NCI-H1930 (cell line): ENCODE results near the gene KIF26B.

Experiments used
- DNase-seq, 2 experiments: peaks; one replicate each; lab custom pipeline; 2025; lab: John Stamatoyannopoulos, UW

KIF26B gene

DNA sequence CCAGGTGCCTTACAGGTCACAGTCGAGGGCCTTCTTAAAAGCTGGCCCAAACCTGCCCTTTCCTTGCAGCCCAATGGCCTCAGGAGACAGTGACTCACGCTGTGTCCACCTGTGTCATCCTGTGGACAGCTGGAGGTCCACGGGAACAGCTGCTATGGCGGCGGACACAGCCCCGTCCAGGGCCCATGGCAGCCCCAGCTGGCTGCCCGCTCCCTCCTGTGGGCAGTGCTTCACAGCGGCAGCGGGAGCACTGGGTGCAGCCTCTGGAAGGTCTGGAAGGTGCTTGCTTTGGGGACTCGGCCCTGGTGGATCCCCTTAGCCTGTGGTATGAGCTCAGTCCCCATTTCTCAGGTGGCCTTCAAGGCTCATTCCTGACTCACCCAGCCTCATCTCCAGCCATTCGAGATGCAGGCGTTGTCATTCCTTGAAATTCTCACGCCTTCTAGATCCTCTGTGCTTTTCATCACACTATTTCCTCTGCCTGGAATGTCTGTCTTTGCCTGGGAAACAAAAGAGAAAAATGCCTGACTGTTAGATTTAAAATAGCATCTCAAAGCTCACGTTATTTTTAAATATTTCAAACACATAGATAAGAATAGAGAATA is 86.8 kb downstream of the KIF26B start:
- DNase-seq: no peak

DNA sequence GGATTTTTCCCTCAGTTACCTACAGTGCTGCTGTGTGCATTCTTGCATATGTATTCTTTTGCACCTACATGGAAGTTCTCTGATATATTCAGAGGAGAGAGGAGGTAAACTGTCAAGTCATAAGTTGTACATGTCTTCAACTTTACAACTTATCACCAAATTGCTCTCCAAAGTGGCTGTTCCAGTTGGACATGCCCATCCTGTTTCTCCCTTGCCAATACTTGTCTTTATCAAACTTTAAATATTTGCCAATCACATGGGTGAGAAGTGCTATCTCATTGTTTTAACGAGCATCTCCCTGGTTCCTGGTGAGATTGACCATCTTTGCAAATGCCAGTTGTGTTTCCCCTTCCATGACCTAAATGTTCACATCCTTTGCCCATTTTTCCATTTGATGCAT is 88.2 kb downstream of the KIF26B start:
- DNase-seq: no peak

DNA sequence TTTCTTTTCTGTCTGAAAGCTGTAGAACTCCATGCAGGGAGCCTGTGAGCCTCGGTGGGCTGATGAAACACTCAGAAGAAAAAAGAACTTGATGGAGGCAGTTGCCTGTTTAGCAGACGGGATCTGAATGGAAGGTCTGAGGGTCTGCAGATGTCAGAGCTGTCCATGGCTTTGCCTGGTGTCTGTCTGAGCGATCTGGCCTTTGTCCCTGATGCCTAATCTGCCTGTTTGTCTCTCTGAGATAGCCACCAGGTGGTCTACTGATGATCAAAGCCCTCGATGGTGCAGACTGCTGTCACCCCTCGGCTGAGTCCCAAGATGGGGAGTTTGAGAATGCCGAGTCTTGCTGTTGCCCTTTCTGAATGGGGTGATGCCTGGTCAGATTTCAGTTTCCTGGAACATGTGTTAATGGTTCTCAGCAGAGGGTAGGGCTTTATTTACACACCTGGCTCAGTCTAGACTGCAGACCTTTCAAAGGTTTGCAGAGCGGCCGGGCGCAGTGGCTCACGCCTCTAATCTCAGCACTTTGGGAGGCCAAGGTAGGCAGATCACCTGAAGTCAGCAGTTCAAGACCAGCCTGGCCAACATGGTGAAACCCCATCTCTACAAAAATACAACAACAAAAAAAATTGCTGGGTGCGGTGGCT is 90.4 kb downstream of the KIF26B start:
- DNase-seq: no peak

DNA sequence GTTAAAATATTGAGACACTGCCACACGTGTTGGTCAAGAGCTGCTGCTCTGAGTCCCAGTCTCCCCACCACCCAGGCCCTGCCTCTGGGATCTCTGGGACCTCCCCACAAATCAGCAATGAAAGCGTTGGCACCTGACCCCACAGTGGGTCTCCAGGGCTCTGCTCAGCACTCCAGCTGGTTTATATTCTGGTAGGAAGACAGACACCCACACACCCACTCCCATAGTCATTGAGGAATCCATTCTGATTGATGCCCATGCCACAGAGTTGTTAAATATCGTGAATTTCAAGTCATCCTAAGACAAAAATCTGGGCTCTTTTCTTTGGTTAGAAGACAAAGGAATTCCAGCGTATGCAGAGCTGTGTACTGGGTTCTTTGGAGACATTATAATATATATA is 91.6 kb downstream of the KIF26B start:
- no peak for DNase-seq

DNA sequence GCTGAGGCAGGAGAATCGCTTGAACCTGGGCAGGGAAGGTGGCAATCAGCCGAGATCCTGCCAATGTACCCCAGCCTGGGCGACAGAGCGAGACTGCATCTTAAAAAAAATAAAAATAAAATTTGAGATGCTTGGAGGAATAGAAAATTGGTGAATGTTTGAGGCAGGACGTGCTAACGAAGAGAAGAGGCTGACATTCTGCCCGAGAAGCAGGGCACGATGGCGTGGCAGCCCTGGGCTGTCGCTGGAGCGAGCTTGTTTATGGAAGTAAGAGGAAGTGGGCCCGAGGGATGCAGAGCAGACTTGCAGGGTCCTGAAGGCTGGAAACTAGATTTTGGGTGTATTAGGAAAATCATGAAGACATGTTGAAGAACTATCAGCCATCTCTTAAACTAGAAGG is 92.6 kb downstream of the KIF26B start:
- DNase-seq: no peak

DNA sequence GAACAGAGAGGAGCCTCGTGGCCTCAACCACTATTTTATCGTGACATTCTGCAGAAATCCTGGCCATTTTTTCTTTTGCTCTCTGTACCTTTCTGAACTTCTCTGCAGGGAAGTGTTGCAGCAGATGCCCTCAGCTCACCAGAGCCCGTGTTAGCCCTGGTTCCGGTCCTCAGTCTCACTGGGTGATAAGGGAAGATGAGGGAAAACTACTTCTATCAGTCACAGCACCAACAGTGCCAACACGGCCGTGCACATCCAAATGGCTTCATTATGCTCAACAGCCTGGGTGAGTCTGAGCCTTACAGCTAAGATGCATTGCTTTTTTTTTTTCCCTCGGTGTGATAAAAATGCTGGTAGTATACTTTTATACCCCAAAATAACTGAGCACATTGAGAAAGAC is 93.0 kb downstream of the KIF26B start:
- no peak for DNase-seq

DNA sequence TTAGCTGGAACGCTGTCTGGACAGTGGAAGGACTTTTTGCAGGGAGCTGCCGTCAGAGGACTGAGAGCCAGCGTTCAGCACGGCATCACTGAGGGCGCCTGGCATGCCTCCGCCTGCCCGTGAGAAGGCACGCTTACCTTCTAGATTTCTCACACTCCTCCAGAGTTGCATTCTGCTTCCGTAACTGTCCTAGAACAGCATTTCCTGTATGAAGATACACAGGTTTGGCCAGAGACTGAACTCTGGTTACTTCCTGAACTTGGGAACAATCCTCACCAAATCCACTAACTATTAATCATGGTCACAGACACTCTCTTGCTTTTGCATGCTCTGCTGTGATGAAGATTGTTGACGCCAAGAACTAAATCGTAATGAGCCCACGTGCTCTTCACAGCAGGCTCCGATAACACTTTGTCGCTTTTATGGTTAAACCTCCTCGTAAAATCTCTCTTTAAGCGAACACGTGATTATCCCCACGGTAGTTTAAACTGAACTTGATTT is 93.5 kb downstream of the KIF26B start:
- no peak for DNase-seq

DNA sequence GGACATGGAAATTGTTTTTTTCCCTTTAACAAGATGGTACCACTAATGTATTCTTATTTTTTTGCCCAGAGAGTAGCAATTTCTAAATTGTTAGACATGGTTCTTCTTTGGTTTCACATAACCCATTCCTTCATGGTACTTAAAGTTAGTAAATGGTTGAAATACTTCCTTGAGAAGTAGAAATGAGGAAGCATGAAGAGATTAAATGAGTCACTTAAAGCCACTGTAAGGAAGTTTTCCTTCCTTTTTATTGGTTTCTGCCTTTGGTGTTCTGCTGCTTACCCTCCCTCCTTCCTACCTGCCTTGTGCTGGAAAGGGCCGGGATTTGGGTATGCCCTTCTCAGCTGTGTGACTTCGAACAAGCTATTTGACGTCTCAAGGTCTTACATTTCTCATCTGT is 101.0 kb downstream of the KIF26B start:
- no peak for DNase-seq

DNA sequence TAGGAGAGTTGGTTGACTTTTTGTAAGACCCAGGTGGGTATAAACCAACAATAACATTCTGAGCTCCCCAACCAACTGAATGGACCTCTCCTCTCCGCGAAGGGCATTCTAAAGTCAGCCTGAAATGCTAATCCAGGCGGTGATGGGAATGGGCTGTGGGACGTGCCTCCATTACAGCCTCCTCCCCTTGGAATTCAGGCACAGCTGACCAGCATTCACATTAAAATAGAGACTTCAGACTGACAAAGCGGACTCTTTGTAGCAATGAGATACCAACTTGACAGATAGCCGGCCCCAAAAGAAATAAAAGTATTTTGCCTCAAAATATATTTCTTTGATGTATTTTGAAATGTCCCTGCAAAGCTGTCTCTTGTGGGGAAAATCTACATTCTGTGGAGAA is 101.7 kb downstream of the KIF26B start:
- no peak for DNase-seq

DNA sequence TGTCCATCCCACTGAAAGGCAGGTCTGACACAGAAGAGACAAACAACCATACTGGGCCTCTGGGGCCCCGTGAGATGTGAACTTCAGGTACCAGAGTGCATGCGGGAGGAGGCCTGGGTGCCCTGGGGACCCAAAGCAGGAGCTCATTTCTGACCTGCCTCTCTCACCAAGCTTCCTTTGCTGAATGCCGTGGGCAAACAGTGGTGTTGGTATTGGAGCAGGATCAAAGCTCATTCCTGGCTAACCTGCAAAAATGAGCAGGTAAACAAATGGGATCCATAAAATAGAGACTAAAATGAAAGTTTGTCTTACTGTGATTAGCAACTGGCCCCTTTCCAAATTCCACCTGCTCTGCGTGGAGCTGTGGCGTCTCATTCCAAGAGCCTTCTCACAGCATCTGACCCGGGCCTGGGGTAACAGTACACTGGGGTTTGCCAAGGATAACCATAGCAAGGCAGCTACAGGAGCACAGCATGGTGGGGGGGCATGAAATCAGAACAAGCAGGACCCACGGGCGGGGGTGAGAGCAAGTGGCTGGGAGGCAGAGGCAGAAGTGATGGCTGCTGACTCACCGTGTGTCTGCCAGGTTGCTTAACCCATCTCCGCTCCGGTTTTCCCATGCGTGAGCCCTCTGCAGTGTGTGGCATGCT is 103.6 kb downstream of the KIF26B start:
- no peak for DNase-seq

DNA sequence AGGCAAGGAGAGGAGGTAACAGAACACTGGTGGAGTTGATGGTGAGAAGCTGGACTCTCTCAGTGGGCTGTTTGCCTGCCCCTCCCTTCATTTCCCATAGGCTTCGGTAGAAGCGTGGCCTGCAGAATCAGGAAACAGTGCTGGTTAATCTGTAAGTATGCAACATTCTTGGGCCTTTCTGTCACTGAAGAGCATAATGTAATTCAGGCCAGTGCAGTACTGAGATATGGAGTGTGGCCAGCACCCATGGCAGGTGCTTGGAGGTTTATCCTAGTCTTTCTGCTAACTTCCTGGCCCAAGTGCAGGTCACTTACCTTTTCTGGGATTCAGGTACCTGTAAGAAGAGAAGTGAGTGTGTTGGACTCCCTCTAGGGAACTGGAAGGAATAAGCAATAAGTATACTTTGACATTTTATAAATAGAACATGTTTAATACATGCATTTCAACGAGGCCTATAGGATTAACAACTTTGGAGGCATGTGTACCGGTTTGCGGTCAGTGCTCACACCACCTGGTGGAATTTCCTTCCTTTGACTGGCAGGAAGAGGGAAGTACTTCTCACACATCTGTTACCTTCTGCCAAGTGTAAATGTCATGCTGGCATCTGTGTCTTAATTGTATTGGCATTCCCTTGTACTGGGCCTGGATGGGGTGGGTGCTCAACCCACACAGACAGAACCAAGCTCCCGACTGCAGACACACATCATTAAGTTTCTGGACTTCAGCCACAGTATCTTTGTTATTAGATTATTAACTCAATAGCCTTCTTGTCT is 105.5 kb downstream of the KIF26B start:
- DNase-seq: no peak

DNA sequence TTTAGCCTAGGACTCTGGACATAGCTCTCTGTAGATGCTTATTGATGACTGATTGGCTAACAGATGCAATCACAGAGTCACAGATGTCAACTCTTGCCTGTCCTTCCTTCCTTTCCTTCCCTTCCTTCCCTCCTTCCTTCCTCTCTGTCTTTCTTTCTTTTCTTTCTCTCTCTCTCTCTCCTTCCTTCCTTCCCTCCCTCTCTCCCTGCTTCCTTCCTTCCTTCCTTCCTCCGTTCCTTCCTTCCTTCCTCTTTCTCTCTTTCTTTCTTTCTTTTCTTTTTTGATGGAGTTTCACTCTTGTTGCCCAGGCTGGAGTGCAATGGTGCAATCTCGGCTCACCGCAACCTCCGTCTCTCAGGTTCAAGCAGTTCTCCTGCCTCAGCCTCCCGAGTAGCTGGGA is 106.1 kb downstream of the KIF26B start:
- DNase-seq: no peak

DNA sequence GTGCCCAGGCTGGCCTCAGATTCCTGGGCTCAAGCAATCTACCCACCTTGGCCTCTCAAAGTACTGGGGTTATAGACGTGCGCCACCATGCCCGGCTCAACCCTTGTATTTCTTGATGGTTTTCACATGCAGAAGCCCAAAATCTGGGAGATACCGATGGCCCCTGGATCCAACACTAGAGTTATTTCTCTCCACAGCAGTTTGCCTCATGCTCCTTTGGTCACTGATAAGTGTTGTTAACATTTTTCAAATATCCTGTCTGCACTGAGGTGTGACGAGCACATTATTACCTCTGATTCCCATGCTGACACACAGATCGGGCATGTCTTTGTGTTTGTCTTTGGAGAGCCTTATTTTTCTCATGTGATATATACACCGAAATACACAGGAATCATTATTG is 107.0 kb downstream of the KIF26B start:
- no peak for DNase-seq

DNA sequence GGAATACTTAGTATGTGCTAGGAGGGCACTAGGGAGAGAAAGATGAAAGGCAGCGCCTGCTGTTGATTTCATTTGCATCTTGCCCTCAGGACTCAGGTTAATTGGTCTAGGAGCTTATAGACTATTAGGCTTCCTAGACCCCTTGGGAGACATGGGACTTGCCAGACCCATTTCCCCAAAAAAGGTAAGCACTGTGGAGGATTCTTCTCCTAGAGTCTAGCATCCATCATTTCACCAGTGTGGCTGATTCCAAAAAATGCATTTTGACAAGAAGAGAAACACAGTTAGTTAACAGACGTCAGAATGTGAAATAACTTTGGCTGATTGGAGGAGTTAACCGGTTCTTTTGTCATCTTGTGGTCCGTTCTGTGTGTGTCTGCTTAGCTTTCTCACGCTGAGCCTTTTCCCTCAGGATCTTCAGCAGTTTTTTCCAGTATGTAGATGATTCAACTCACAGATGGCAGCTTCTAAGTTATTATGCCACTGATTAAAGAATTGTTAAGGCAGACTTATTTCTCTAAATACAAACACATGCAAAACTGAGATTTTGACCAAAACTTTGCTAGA is 108.8 kb downstream of the KIF26B start:
- no peak for DNase-seq

DNA sequence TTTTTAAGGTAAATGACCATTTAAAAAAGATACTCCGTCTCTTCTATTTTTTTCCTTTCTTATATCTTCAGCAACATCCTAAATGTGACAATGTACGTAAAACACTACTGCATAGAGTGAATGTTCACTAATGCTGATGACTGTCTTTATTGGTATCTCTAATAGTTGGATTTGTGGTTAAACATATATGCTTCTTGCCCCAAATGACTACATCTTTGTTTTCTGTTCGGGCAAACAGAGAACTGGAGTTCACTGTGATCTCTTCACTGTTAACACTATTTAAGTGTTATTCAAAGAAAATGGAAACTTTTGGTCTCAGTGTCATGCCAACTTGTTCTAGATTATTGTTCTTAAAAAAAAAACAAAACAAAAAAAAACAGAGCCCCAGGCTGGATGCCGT is 109.4 kb downstream of the KIF26B start:
- no peak for DNase-seq

DNA sequence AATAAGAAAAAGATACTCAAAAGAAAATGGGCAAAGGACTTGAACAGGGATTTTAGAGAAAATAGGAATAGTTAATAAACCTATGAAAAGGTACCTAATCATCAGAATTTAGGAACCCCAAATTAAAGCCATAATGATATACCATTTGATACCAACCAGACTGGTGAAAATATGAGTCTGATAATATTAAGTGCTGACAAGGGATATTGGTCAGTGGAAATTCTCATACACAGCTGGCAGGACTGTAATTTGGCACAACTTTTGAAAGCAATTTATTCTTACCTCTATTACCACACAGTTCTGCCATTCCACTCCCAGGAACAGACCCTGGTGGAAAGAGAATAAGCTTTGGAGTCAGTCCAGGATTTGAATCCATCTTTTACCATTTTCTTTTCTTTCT is 111.3 kb downstream of the KIF26B start:
- DNase-seq: no peak

DNA sequence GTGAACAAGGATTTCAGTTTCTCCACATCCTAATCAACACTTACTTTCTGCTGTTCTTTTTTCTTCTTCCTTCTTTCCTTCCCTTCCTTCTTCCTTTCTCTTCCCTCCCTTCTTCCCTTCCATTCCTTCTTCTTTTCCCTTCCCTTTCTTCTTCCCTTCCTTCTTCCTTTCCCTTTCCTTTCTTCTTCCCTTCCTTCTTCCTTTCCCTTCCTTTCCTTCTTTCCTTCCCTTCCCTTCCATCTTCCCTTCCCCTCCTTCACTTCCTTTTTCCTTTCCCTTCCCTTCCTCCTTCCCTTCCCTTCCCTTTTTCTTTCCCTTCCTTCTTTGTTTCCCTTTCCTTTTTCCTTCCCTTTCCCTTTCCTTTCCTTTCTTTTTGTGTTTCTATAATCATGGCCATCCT is 115.3 kb downstream of the KIF26B start:
- no peak for DNase-seq

DNA sequence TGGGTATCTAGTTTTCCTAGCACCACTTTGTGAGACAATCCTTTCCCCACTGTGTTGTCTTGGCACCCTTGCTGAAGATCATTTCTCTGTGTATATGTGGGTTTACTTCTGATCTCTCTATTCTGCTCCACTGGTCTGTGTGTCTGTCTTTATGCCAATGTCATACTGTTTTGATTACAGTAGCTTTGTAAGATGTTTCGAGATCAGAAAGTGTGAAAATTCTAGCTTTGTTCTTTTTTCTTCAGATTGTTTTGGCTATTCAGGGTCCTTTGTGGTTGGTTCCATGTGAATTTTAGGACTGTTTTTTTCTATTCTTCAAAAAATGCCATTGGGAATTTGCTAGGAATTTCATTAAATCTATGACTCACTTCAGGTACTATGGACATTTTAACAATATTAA is 116.2 kb downstream of the KIF26B start:
- no peak for DNase-seq

DNA sequence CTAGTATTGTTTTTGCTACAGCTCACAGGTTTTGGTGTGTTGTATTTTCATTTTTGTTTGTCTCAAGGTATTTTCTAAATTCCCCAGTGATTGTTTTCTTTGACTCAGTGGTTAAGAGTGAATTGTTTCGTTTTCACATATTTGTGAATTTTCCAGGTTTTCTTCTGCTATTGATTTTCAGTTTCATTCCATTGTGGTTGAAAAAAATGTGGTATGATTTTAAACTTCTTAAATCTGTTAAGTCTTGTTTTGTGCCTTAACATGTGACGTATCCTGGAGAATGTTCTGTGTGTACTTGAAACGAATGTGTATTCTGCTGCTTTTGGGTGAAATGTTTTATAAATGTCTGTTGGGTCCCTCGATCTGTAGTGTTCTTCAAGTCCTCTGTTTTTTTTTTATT is 117.9 kb downstream of the KIF26B start:
- no peak for DNase-seq

DNA sequence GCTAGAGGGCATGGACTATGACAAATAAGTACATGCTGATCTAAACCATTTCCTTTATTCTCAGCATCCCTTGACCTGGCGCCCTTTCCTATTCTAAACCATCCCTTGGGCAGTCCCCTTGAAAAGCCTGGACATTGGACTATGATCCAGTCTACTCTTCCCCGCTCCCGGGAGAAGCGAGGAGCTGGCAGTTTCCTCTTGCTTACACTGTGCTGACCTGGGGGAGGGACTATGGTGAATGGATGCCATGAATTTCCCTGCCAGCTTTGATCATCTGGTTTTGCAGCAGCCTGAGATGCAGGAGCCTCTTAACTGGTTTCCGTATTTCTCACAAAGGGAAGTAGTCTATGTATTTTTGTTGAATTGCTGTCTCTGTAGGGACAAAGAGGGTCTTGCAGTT is 121.7 kb downstream of the KIF26B start:
- DNase-seq: no peak

DNA sequence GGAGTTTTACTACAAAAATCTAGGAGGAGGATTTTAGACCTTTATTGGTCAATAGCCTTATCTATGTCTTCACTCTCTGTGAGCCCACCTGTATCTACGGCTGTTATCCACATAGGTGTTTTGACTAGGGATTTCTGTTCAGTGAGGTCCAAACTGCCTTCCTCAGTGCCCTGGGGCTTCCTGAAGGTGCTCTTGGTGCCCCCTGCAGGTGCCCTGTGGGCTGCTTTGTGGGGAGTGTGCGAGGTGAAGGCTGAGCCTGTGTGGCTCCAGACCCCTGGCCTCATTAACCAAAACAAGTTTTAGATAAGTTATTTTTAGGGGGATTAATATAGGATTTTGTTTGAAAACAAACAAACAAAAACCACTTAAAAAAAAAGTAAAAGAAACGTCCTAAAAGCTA is 122.5 kb downstream of the KIF26B start:
- DNase-seq: peak in 1 of 2 experiments; percentile 18

DNA sequence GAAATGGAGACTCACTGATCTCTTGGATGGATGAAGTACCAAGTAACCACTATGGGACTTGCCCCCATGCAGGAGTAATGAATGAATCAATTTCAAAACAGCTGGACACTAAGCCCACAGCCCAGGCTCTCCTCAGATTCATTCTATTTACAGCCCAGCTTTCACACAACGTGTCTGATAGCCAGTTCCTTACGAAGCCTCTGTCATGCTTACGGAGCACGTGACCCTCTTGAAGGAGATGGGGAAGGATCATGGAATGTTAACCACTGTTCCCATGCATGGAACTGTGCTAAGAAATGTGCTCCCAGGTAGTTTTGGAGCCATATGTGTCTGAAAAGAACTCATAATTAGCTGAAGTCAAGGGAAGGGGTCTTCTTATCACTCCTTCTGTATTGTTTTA is 124.1 kb downstream of the KIF26B start:
- no peak for DNase-seq

DNA sequence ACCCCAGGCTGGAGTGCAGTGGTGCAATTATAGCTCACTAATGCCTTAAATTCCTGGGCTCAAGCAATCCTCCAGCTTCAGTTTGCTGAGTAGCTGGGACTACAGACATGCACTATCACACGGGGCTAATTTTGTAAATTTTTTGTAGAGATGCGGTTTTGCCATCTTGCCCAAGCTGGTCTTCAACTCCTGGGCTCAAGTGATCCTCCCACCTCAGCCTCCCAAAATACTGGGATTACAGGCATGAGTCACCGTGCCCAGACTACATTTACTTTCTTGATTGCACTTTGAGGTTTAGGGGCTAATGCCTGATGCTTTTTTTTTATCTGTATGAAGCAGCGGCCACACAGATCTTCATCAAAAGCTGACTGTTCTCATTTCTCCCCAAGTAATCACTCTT is 124.6 kb downstream of the KIF26B start:
- DNase-seq: no peak
